ENCODE measurements around the gene VAPB.

Gene VAPB

GRCh38 chr20:58438970-58439808 is 50.2 kb downstream of the VAPB start:
- no peak for DNase-seq

DNA sequence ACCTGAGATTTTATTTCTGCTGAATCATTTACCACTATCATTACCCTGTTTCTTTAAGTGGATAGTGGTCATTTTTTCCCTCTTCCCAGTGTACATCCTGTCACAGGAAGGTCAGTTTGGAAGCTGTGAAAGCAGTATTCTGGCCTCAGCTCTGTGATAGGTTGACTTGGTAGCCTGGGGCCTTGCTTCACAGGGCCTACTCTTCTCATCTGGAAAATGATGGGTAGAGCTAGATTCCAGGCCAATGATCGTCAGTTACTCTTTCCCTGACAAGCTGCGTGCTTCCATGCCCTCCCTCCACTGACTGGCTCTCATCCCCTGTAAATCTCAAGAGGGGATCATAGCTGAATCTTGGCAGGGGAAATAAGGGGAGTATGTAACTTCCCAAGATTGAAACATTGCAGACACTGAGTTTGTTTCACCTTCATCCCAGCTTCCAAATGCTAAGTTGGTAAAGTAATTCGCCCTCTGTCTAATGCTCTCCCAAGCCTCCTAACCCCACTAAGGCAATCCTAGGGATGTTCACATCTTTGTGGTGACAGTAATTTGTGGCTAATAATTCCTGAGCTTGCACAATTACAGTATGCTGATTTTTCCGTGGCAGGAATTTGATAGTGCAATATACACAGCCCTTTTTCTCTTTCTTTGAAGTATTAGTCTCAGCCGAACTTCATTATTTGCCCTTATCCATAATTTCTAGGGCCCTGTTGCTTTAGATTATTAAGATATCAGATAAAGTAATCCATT is 51.2 kb downstream of the VAPB start:
- no peak for DNase-seq

DNA sequence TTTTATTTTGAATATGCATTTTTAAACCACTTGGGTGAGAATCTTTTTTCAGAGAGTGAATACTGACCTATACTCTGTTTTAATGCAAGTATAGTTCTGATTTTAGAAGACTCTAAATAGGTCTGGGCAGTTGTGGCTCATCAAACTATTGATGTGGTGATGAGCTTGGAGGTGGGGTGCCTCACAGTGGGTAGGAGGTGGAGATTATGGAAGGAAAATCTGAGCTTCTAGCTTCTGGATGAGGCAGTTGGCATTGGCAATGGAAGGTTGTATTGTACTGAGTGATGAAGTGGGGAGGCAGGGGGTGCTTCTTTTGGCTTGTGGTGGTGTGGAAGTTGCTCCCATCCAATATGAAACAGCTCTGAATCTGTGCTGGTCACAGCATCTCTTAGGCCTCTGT is 52.7 kb downstream of the VAPB start:
- no peak for DNase-seq

GRCh38 chr20:58444746-58445255 is 55.8 kb downstream of the VAPB start:
- no peak for DNase-seq

DNA sequence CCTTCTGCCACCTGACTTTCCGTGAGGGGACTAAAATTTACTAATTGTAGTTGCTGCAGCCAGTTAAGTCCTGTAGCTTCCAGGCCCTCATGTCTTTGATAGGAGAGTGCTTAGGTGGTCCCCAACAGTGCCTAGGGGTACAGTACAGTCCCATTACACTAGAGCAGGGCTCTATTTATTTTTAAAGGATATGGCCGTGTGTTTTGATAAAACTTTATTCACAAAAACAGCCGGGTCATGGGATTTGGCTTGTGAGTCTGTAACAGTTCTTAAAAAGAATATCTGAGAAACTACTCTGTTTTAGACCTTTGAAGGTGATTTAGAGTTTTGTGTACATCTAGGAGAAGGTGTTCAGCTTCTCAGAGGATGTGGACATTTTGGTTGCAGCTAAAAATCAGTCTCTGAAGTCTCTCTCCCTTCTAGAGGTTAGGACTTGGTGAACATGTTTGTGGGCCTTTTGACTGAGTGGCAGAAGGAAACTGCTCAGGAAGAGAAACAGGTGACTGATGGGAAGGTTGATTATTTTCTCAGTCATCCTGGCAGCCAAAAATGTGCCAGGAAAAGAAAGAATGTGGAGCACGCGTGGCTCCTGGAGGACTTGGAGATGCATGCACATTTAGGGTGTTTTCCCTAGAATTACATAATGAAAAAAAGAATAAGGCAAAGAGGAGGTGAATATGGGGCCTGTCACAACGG is 57.4 kb downstream of the VAPB start:
- DNase-seq, result no peak

GRCh38 chr20:58446960-58447265 is 57.9 kb downstream of the VAPB start:
- DNase-seq, result no peak

GRCh38 chr20:58447511-58448391 is 58.7 kb downstream of the VAPB start:
- DNase-seq, result peak; percentile 49

- no peak for DNase-seq
These were observed 59.9 kb downstream of the VAPB start for GRCh38 chr20:58448958-58449357.

DNA sequence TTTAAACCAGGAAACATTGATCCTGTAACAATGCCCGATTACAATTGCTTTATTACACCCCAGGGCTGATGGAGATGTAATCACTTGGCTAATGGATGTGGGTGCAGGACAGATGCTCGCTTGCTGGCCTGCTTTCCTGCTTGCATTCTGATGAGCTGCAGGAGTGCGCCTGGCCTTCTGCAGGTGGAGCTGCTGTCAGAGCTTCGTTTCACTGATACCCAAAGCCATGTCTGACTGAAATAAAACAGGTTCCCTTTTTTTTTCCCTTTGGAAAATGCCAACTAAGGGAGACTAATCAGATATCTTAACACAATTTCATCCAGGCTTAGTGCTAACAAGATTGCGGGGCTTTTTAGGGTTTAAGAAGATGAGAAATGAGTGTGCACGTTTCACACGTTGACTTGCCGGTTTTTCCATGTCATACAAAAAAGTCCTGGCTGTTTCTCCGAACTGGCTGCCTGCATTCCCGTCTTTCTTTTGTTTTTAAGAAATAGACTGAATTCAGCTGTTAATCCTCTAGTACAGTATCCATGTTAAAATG is 60.7 kb downstream of the VAPB start:
- DNase-seq, result no peak

DNA sequence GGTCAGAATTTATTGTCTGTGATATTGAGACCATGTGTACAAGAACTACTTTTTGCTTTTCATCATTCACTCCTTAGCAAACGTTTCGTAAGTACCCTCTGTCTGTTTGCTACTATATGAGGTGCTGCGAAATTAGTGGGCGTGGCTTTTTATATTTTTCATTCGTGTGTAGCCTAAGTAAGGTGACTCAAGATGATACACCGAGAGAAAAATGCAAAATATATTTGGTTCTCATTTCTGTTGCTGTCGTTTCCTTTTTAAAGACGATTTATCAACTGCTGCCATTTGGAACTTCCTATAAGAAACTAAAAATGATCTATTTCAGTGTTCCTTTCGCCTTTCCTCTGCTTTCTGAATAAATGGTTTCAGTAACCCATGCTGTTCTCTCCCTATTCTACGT is 61.2 kb downstream of the VAPB start:
- DNase-seq, result no peak

DNA sequence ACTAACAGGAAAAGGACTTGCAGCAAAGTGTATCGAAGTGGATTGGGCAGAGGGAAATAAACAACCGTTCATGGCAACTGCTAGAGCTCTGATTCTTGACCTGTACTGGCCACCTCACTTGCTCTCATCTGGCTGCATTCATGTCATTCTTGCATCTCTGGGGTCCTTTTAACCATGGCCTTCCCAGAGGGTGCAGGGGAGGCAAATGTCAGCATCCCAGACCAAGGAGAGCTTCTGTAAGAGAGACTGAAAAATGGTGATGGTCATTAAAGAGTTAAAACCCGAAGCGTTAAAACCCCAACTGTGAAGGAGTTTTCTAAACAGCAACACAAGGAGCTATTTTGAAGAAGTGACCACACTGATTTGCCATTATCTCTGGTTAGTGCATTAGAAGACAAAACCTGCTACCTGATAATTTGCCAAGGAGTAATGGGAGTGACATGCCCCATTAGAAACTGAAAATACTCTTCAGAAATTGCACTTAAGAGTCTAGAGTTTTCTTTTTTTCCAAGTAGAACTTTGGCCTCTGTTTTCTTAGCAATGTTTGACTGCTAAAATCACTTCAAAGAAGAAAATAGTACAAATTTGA is 63.7 kb downstream of the VAPB start:
- DNase-seq, result no peak

DNA sequence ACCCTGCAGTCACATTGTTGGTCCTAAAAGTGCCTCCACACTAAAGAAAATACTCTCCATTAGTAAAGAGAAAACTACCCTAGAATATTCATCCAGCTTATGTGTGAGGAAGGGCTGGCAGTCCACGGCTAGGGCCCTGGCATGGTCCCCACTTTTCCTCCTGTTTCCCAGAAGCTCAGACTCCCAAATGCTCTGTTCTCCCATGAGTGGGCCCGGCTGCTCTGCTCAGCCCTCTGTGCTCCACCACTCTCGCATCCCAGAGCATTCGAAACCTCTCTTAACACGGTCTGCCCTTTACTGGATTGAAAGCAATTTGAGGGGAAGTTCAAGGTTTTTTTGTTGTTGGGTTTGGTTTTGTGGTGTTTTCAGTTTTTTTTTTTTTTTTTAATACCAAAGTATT is 64.4 kb downstream of the VAPB start:
- no peak for DNase-seq

GRCh38 chr20:58454460-58454859 is 65.4 kb downstream of the VAPB start:
- no peak for DNase-seq

DNA sequence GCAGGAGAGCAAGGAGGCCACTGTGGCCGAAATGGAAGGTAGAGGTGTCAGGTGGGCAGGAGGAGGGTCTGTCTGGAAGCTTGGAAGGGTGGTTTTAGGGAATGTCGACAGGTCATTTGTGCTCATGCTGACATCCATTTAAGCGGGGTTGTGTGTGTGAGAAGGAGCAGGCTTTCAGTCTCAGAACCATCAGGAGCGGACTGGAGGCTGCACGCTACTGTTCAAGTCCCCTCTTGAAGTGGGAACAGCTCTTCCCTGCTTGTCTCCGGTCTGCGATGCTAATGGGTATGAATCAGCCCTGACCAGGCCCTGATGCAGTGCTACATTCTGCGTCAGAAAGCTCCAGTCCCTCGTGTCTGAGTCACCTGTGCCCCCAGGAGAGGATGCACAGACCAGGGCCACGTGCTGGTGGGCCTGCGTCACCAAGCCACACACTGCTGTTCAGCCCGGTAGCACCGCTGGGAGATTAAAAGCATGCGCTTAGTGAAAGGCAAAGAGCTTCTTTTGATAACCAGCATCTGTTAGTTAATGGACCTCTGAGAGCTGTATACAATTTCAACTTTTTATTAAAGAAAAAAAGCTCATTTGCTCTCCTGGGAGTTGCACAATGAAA is 68.2 kb downstream of the VAPB start:
- no peak for DNase-seq

DNA sequence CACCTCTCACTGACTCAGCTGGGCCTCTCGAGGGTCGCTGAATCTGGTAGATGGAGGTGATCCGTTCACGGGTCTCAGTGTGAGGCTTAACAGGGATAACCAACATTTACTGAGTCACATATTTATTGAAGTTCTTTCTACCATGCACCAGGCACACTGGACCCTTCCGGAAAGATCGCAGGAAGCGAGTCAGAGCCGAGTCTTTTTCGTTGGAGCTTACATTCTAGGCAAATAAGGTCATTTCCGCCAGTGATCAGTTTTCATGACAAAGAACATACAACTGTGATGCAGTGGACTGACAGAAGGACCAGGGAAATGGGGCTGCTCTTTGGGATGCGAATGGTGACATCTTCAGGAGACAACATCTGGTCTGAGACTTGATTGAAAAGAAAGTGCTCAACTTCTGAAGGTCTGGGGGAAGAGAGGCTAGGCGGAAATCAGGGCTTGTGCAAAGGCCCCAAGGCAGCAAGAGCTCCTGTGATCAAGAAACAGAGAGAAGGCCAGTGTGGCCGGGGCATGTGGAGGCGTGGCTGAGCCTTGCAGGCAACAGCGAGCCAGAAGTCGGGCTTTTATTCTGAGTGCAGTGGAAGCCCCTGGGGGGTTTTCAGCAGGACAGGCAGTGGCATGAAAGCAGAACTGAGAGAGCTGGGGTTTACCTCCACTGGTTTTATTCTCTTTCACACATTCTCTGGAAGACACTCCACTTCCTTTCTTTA is 69.5 kb downstream of the VAPB start:
- no peak for DNase-seq

DNA sequence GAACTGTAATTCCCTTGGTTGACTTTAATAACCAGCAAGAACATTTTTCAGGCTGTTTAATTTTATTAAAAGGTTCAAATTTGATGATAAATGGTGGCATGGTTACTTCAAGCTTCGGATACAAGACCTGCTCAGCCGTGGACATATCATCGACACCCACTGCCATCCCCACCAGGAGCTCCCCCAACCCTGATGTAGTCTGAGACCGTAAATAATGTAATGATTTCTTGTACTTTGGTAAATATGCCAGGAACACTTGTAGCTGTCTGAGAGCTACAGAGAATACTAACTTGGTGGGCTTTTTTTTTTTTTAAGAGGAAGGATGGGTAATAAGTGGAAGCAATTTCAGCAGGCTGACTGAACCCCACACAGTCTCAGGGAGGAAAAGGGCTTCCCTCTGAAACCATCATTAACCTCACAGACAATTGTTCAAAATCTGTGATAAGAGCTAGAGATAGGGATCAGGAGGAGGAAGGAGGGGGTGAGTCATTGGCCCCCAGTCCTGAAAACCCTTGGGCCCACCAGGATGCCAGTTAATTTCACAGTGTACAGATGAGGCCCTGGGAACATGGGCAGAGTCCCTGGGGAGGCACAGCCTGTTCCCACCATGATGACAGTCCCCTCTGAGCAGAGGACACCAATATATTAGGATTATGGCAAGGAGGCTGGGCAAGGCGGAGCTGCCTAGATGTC is 70.2 kb downstream of the VAPB start:
- no peak for DNase-seq

- no peak for DNase-seq
These were observed 72.1 kb downstream of the VAPB start for GRCh38 chr20:58461104-58461503.

DNA sequence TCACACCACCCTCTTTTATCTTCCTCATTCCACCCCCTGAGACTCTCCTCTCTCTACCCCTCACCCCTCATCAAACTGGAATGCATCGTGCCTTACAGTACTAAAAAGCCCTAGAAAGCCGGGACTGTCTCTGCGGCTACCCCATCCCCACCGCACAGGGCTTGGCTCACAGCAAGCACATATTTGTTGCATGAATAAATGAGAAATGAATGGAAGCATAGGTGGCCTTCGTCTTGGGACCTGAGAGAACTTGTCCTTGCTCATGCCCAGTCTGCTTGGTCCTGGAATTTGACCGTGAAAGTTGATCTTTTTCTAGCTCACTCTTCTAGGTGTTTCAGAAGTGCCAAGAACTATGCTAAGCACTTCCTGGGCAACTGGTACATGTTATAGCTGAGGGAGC is 72.9 kb downstream of the VAPB start:
- no peak for DNase-seq

- DNase-seq, result no peak
These were observed 74.2 kb downstream of the VAPB start for GRCh38 chr20:58463256-58463655.

- no peak for DNase-seq
These were observed 75.8 kb downstream of the VAPB start for GRCh38 chr20:58464838-58465237.
